HEK293 (cell line): Measurements from ENCODE around the gene TSC22D3.

ENCODE experiments used
- EGR2 ChIP-seq: fragments of 450-650 bp; formaldehyde crosslinking; IDR thresholded peaks from 2 replicates; pipeline ENCODE4 v1.5.1; 2016; ENCODE audit warnings: low read depth, missing biosample characterization, missing genetic modification characterization
- FEZF1 ChIP-seq: fragments of 450-650 bp; formaldehyde crosslinking; IDR thresholded peaks from 2 replicates; pipeline ENCODE4 v1.5.1; 2016; ENCODE audit warnings: missing biosample characterization, missing genetic modification characterization
- GFI1B ChIP-seq: fragments of 450-650 bp; formaldehyde crosslinking; IDR thresholded peaks from 2 replicates; pipeline ENCODE4 v1.5.1; 2016; ENCODE audit warnings: missing biosample characterization, missing genetic modification characterization
- GLIS1 ChIP-seq: fragments of 450-650 bp; formaldehyde crosslinking; IDR thresholded peaks from 2 replicates; pipeline ENCODE4 v1.5.1; 2016; ENCODE audit warnings: missing biosample characterization, missing genetic modification characterization
- HIC1 ChIP-seq: fragments of 450-650 bp; formaldehyde crosslinking; IDR thresholded peaks from 2 replicates; pipeline ENCODE4 v1.5.1; 2016; ENCODE audit warnings: missing biosample characterization, missing genetic modification characterization
- HOXD13 ChIP-seq: sonication (generic); formaldehyde crosslinking; IDR thresholded peaks from 2 replicates; pipeline ENCODE4 v1.8.0; 2022; ENCODE audit warnings: missing genetic modification reagents, borderline replicate concordance
- KLF7 ChIP-seq: fragments of 450-650 bp; formaldehyde crosslinking; IDR thresholded peaks from 2 replicates; pipeline ENCODE4 v1.5.1; 2016; ENCODE audit warnings: missing biosample characterization, missing genetic modification characterization, borderline replicate concordance
- OSR2 ChIP-seq: fragments of 450-650 bp; formaldehyde crosslinking; IDR thresholded peaks from 2 replicates; pipeline ENCODE4 v1.5.1; 2016; ENCODE audit warnings: missing biosample characterization, missing genetic modification characterization
- PRDM1 ChIP-seq: fragments of 450-650 bp; formaldehyde crosslinking; IDR thresholded peaks from 2 replicates; pipeline ENCODE4; 2016; ENCODE audit warnings: missing biosample characterization, missing genetic modification characterization
- PRDM10 ChIP-seq: fragments of 450-650 bp; formaldehyde crosslinking; IDR thresholded peaks from 2 replicates; pipeline ENCODE4 v1.5.1; 2016; ENCODE audit warnings: missing biosample characterization, missing genetic modification characterization
- PRDM6 ChIP-seq: fragments of 450-650 bp; formaldehyde crosslinking; IDR thresholded peaks from 2 replicates; pipeline ENCODE4 v1.5.1; 2017; ENCODE audit warnings: missing biosample characterization, missing genetic modification characterization
- SALL2 ChIP-seq: fragments of 450-650 bp; formaldehyde crosslinking; IDR thresholded peaks from 2 replicates; pipeline ENCODE4 v1.5.0; 2017; ENCODE audit warnings: missing biosample characterization, mild to moderate bottlenecking, missing genetic modification characterization, borderline replicate concordance
- TCF7L2 ChIP-seq: IDR thresholded peaks from 2 replicates; pipeline ENCODE4 v1.6.1; 2011; ENCODE audit warnings: low read depth, mild to moderate bottlenecking, inconsistent platforms, low read length, moderate library complexity, borderline replicate concordance
- ZBTB20 ChIP-seq: fragments of 450-650 bp; formaldehyde crosslinking; IDR thresholded peaks from 2 replicates; pipeline ENCODE4 v1.5.1; 2016; ENCODE audit warnings: missing biosample characterization, missing genetic modification characterization
- ZBTB7A ChIP-seq: fragments of 450-650 bp; formaldehyde crosslinking; IDR thresholded peaks from 2 replicates; pipeline ENCODE4 v1.5.1; 2016; ENCODE audit warnings: low read depth, missing biosample characterization, missing genetic modification characterization
- ZFHX2 ChIP-seq: fragments of 450-650 bp; formaldehyde crosslinking; conservative IDR thresholded peaks from 2 replicates; pipeline ENCODE4 v1.5.1; 2016; ENCODE audit warnings: missing biosample characterization, missing genetic modification characterization
- ZNF10 ChIP-seq: fragments of 450-650 bp; formaldehyde crosslinking; IDR thresholded peaks from 2 replicates; pipeline ENCODE4 v1.5.1; 2017; ENCODE audit warnings: missing biosample characterization, missing genetic modification characterization
- ZNF184 ChIP-seq: fragments of 450-650 bp; IDR thresholded peaks from 2 replicates; pipeline ENCODE4 v1.5.1; 2018; ENCODE audit warnings: missing biosample characterization, mild to moderate bottlenecking, missing genetic modification characterization
- ZNF221 ChIP-seq: fragments of 450-650 bp; formaldehyde crosslinking; IDR thresholded peaks from 2 replicates; pipeline ENCODE4 v1.5.1; 2017; ENCODE audit warnings: missing biosample characterization, missing genetic modification characterization, borderline replicate concordance
- ZNF248 ChIP-seq: fragments of 450-650 bp; formaldehyde crosslinking; IDR thresholded peaks from 2 replicates; pipeline ENCODE4 v1.5.1; 2017; ENCODE audit warnings: missing biosample characterization, missing genetic modification characterization
- ZNF292 ChIP-seq: fragments of 450-650 bp; formaldehyde crosslinking; IDR thresholded peaks from 2 replicates; pipeline ENCODE4 v1.5.1; 2016; ENCODE audit warnings: low read depth, missing biosample characterization, missing genetic modification characterization, borderline replicate concordance
- ZNF341 ChIP-seq: fragments of 450-650 bp; formaldehyde crosslinking; IDR thresholded peaks from 2 replicates; pipeline ENCODE4; 2016; ENCODE audit warnings: low read depth, missing biosample characterization, missing genetic modification characterization
- ZNF391 ChIP-seq: fragments of 450-650 bp; formaldehyde crosslinking; IDR thresholded peaks from 2 replicates; pipeline ENCODE4 v1.5.1; 2016; ENCODE audit warnings: low read depth, missing biosample characterization, missing genetic modification characterization, borderline replicate concordance
- ZNF580 ChIP-seq: fragments of 450-650 bp; formaldehyde crosslinking; IDR thresholded peaks from 2 replicates; pipeline ENCODE4 v1.5.1; 2016; ENCODE audit warnings: missing biosample characterization, missing genetic modification characterization
- ZNF585B ChIP-seq: fragments of 450-650 bp; formaldehyde crosslinking; IDR thresholded peaks from 2 replicates; pipeline ENCODE4 v1.5.1; 2016; ENCODE audit warnings: missing biosample characterization, missing genetic modification characterization
- ZNF600 ChIP-seq: fragments of 450-650 bp; formaldehyde crosslinking; IDR thresholded peaks from 2 replicates; pipeline ENCODE4 v1.5.1; 2016; ENCODE audit warnings: missing biosample characterization, missing genetic modification characterization
- ZNF639 ChIP-seq: fragments of 450-650 bp; formaldehyde crosslinking; IDR thresholded peaks from 2 replicates; pipeline ENCODE4 v1.5.1; 2016; ENCODE audit warnings: missing biosample characterization, missing genetic modification characterization
- ZNF645 ChIP-seq: fragments of 450-650 bp; formaldehyde crosslinking; IDR thresholded peaks from 2 replicates; pipeline ENCODE4; 2016; ENCODE audit warnings: missing biosample characterization, missing genetic modification characterization
- ZNF654 ChIP-seq: fragments of 450-650 bp; formaldehyde crosslinking; IDR thresholded peaks from 2 replicates; pipeline ENCODE4 v1.5.1; 2016; ENCODE audit warnings: low read depth, missing biosample characterization, missing genetic modification characterization
- ZNF658 ChIP-seq: fragments of 450-650 bp; formaldehyde crosslinking; IDR thresholded peaks from 2 replicates; pipeline ENCODE4; 2016; ENCODE audit warnings: missing biosample characterization, missing genetic modification characterization

The TSC22D3 gene

GRCh38 chrX:107736781-107737531 lies 38.6 kb downstream of the TSC22D3 start (continued):
- TF ChIP-seq GFI1B (tag by site-specific recombination) (peak; percentile 7; the same call in 1 of the 2 replicates), ZNF600 (tag by site-specific recombination) (peak; percentile 53; the same call in 1 of the 2 replicates), ZNF654 (tag by site-specific recombination) (no peak), GLIS1 (tag by site-specific recombination) (peak; percentile 69), OSR2 (peak; percentile 87), ZNF221 (no peak), ZBTB20 (tag by site-specific recombination) (peak; percentile 88), ZNF341 (no peak; the same call in 1 of the 2 replicates), ZNF184 (no peak), ZNF645 (tag by site-specific recombination) (no peak), ZNF580 (tag by site-specific recombination) (0 out of 2 replicates have a peak, but pooled peaks have one; percentile 14), ZNF248 (no peak), SALL2 (tag by site-specific recombination) (no peak), ZNF658 (no peak), PRDM1 (tag by site-specific recombination) (no peak), ZFHX2 (peak; percentile 73), ZNF10 (tag by site-specific recombination) (no peak), PRDM10 (tag by site-specific recombination) (peak; percentile 60), HIC1 (tag by site-specific recombination) (no peak), TCF7L2 (peak; percentile 65; the same call in 1 of the 2 replicates), ZNF639 (no peak), ZBTB7A (no peak), EGR2 (tag by site-specific recombination) (peak; percentile 44; the same call in 1 of the 2 replicates), ZNF585B (tag by site-specific recombination) (peak; percentile 36; the same call in 1 of the 2 replicates), ZNF391 (no peak), FEZF1 (tag by site-specific recombination) (peak; percentile 62), ZNF292 (tag by site-specific recombination) (no peak), PRDM6 (tag by site-specific recombination) (peak; percentile 84), HOXD13 (CRISPR knock-in tag) (no peak), KLF7 (tag by site-specific recombination) (no peak)
